Thyroid gland (tissue), 4 donors: ENCODE results near the gene RMI1.

Experiments used
- POLR2A ChIP-seq, 2 donors: fragments of 450-650 bp; IDR thresholded peaks; one replicate each; pipeline ENCODE4 v1.6.1; 2017; ENCODE audit warnings: antibody characterized with exemption in 2 of 2, mild to moderate bottlenecking in 2 of 2, moderate library complexity in 1 of 2
- TF ChIP-seq, protein P1 (sequence below), 6 experiments: fragments of 200-600 bp in 3 of 6; fragments of 450-650 bp in 3 of 6; sonication (generic) in 3 of 6; IDR thresholded peaks; one replicate each; pipeline ENCODE4 v1.5.1; 2016 to 2019; ENCODE audit warnings: antibody characterized with exemption in 6 of 6, mild to moderate bottlenecking in 2 of 6, inconsistent platforms in 1 of 6, moderate library complexity in 1 of 6

DNA sequence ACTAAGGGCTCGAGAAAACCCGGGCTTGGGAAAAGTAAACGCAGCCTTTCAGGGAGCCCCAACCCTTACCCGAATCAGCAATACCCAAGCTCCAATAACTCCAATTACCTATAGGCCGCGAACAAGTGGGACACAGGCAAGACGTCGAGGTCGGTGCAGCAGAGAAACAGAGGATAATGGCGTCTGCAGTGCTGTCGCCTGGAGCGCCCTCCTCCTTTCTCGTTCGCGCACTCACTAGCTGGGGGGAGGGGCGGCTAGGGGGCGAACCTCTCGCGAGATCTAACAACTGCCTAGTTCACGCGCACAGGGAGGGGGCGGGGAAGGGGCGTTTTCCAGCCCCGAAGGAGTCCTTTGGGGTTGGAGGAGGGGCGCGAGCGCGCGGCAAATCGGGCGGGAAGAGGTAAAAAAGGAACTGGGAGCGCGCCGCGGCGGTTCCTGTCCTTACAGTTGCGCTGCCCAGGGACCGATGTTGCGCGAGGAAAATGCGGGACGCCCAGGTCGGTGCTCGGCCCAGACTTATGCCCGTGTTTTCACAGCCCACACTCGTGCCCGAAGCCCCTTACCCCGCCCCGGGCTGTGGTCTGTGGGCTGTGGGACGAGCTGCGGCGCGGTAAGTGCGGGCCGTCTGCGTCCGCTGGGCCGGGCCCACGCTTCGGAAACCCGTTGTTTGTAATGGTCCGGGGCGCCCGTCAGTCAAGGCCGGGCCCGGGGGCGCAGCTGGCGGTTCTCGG, at the start of gene RMI1:
- TF ChIP-seq POLR2A (IDR thresholded peaks at IDR 0.05) = peak; percentile 93 to 98
- TF ChIP-seq, protein P1, sequence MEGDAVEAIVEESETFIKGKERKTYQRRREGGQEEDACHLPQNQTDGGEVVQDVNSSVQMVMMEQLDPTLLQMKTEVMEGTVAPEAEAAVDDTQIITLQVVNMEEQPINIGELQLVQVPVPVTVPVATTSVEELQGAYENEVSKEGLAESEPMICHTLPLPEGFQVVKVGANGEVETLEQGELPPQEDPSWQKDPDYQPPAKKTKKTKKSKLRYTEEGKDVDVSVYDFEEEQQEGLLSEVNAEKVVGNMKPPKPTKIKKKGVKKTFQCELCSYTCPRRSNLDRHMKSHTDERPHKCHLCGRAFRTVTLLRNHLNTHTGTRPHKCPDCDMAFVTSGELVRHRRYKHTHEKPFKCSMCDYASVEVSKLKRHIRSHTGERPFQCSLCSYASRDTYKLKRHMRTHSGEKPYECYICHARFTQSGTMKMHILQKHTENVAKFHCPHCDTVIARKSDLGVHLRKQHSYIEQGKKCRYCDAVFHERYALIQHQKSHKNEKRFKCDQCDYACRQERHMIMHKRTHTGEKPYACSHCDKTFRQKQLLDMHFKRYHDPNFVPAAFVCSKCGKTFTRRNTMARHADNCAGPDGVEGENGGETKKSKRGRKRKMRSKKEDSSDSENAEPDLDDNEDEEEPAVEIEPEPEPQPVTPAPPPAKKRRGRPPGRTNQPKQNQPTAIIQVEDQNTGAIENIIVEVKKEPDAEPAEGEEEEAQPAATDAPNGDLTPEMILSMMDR (IDR thresholded peaks at IDR 0.05) = no peak
